ENCODE data around the gene BCDIN3D. TPM values are rescaled to one million over a fixed set of nuclear protein-coding genes. Genes with fewer than 3 reads are reported as not detected.

Gene BCDIN3D
- total RNA-seq, 3 donors from 2014 or later (not counting 1 experiment from before 2014, with no cell fraction given): 4.0 to 6.0 (median 4.4) TPM

- no peaks in the 10 kb centered on the region for H3K27me3 Mint-ChIP-seq (ENCODE audit: low read depth in 2 of 2)
- H3K4me3 Mint-ChIP-seq: no peak overlapping the region
- intact Hi-C loops (cut with micrococcal nuclease): no loop called here
- H3K27ac Mint-ChIP-seq: no peak overlapping the region
- Histone ChIP-seq H3K9me3 (ENCODE audit: control insufficient read depth, insufficient read depth, low read length) (no peaks in the 10 kb centered on the region), H3K4me1 (ENCODE audit: control insufficient read depth, insufficient read depth, low read length) (no peaks in the 10 kb centered on the region), H3K27ac (ENCODE audit: low read length) (no peak overlapping the region), H3K27me3 (ENCODE audit: control insufficient read depth, insufficient read depth, low read length) (no peaks in the 10 kb centered on the region), H3K4me3 (ENCODE audit: low read length) (no peak overlapping the region), H3K36me3 (ENCODE audit: control insufficient read depth, insufficient read depth, low read length) (peaks cover 35% of the 10 kb centered on the region)
- no peaks in the 10 kb centered on the region for H3K4me1 Mint-ChIP-seq
- no peak for DNase-seq
- TF ChIP-seq CTCF (IDR thresholded peaks at IDR 0.05): no peak
- WGBS (ENCODE audit: insufficient coverage): 80% methylated on average over 11 of the region's 11 CpGs
- no peaks in the 10 kb centered on the region for H3K36me3 Mint-ChIP-seq
- ATAC-seq: no peak
- H3K9me3 Mint-ChIP-seq: no peaks in the 10 kb centered on the region
These were observed 42.3 kb downstream of the BCDIN3D start for GRCh38 chr12:49800421-49801140.

- Mint-ChIP-seq H3K27me3 (ENCODE audit: low read depth in 2 of 2) (no peaks in the 10 kb centered on the region), H3K4me1 (no peaks in the 10 kb centered on the region), H3K36me3 (no peaks in the 10 kb centered on the region), H3K4me3 (no peak overlapping the region), H3K9me3 (no peaks in the 10 kb centered on the region), H3K27ac (no peak overlapping the region)
- Histone ChIP-seq H3K4me3 (ENCODE audit: low read length) (no peak overlapping the region), H3K27ac (ENCODE audit: low read length) (no peak overlapping the region), H3K27me3 (ENCODE audit: control insufficient read depth, insufficient read depth, low read length) (no peaks in the 10 kb centered on the region), H3K9me3 (ENCODE audit: control insufficient read depth, insufficient read depth, low read length) (no peaks in the 10 kb centered on the region), H3K36me3 (ENCODE audit: control insufficient read depth, insufficient read depth, low read length) (peaks cover 30% of the 10 kb centered on the region), H3K4me1 (ENCODE audit: control insufficient read depth, insufficient read depth, low read length) (no peaks in the 10 kb centered on the region)
- intact Hi-C loops (cut with micrococcal nuclease): no loop called here
- no peak for TF ChIP-seq CTCF (IDR thresholded peaks at IDR 0.05)
- ATAC-seq: no peak
- no peak for DNase-seq
- WGBS (ENCODE audit: insufficient coverage): 64% methylated on average over 2 of the region's 2 CpGs
These were observed 44.0 kb downstream of the BCDIN3D start for GRCh38 chr12:49798934-49799333.

- 88% methylated on average over 5 of the region's 7 CpGs for WGBS (ENCODE audit: insufficient coverage)
- Mint-ChIP-seq H3K4me1 (no peaks in the 10 kb centered on the region), H3K9me3 (no peaks in the 10 kb centered on the region), H3K27me3 (ENCODE audit: low read depth in 2 of 2) (no peaks in the 10 kb centered on the region), H3K27ac (no peak overlapping the region), H3K4me3 (no peak overlapping the region), H3K36me3 (no peaks in the 10 kb centered on the region)
- DNase-seq (no peak), ATAC-seq (no peak)
- TF ChIP-seq CTCF (IDR thresholded peaks at IDR 0.05): no peak
- Histone ChIP-seq H3K36me3 (ENCODE audit: control insufficient read depth, insufficient read depth, low read length) (peaks cover 26% of the 10 kb centered on the region), H3K27ac (ENCODE audit: low read length) (no peak overlapping the region), H3K4me3 (ENCODE audit: low read length) (no peak overlapping the region), H3K4me1 (ENCODE audit: control insufficient read depth, insufficient read depth, low read length) (no peaks in the 10 kb centered on the region), H3K27me3 (ENCODE audit: control insufficient read depth, insufficient read depth, low read length) (no peaks in the 10 kb centered on the region), H3K9me3 (ENCODE audit: control insufficient read depth, insufficient read depth, low read length) (no peaks in the 10 kb centered on the region)
- intact Hi-C loops (cut with micrococcal nuclease): no loop called here
These were observed 44.7 kb downstream of the BCDIN3D start for GRCh38 chr12:49798248-49798647.

GRCh38 chr12:49797449-49797776 is 45.5 kb downstream of the BCDIN3D start:
- no peaks in the 10 kb centered on the region for H3K27me3 ChIP-seq (ENCODE audit: control insufficient read depth, insufficient read depth, low read length)
- H3K4me1 ChIP-seq (ENCODE audit: control insufficient read depth, insufficient read depth, low read length): no peaks in the 10 kb centered on the region
- H3K36me3 Mint-ChIP-seq: no peaks in the 10 kb centered on the region
- H3K4me1 Mint-ChIP-seq: no peaks in the 10 kb centered on the region
- no peaks in the 10 kb centered on the region for H3K27me3 Mint-ChIP-seq (ENCODE audit: low read depth in 2 of 2)
- 94% methylated on average over 2 of the region's 2 CpGs for WGBS (ENCODE audit: insufficient coverage)
- H3K27ac Mint-ChIP-seq: no peak overlapping the region
- peaks cover 22% of the 10 kb centered on the region for H3K36me3 ChIP-seq (ENCODE audit: control insufficient read depth, insufficient read depth, low read length)
- intact Hi-C loops (cut with micrococcal nuclease): no loop called here
- H3K9me3 ChIP-seq (ENCODE audit: control insufficient read depth, insufficient read depth, low read length): no peaks in the 10 kb centered on the region
- ATAC-seq (no peak), DNase-seq (no peak)
- TF ChIP-seq CTCF (IDR thresholded peaks at IDR 0.05): no peak
- no peaks in the 10 kb centered on the region for H3K9me3 Mint-ChIP-seq
- no peak overlapping the region for H3K4me3 Mint-ChIP-seq
- H3K4me3 ChIP-seq (ENCODE audit: low read length): no peak overlapping the region
- H3K27ac ChIP-seq (ENCODE audit: low read length): no peak overlapping the region
